Sigmoid colon (tissue), 7 donors: ENCODE measurements around the gene ADISSP. TPM values are rescaled to one million over a fixed set of nuclear protein-coding genes. Genes with fewer than 3 reads are reported as not detected.

Source experiments
- DNase-seq: peaks from one replicate; pipeline ENCODE4 v3.0.0-alpha.2; 2019
- H3K27ac ChIP-seq, 4 donors: fragments of 200-600 bp; sonication (generic); one replicate each; pipeline ENCODE4 v1.5.1; 2016 to 2019; ENCODE audit warnings: mild to moderate bottlenecking in 1 of 4
- H3K27me3 ChIP-seq, 3 donors: fragments of 200-600 bp; sonication (generic); one replicate each; pipeline ENCODE4 v1.5.1; 2019; ENCODE audit warnings: mild to moderate bottlenecking in 1 of 3
- H3K36me3 ChIP-seq, 4 donors: fragments of 200-600 bp; sonication (generic); one replicate each; pipeline ENCODE4 v1.5.1; 2016 to 2019
- H3K4me1 ChIP-seq, 4 donors: fragments of 200-600 bp; sonication (generic); one replicate each; pipeline ENCODE4 v1.5.1; 2017 to 2019
- H3K4me3 ChIP-seq, 4 donors: fragments of 200-600 bp; sonication (generic); one replicate each; pipeline ENCODE4 v1.5.1; 2017 to 2019; ENCODE audit warnings: mild to moderate bottlenecking in 2 of 4, moderate library complexity in 1 of 4
- H3K9me3 ChIP-seq, 4 donors: fragments of 200-600 bp in 3 of 4; sonication (generic) in 3 of 4; one replicate each; pipeline versions ENCODE4 v1.5.1 to v1.6.1; 2013 to 2019
- EP300 ChIP-seq, 4 donors: sonication (generic); formaldehyde crosslinking; IDR thresholded peaks; one replicate each; pipeline ENCODE4 v1.6.1; 2017; ENCODE audit warnings: antibody characterized with exemption in 4 of 4
- POLR2A ChIP-seq, 2 donors: fragments of 450-650 bp; IDR thresholded peaks; one replicate each; pipeline ENCODE4 v1.6.1; 2016; ENCODE audit warnings: antibody characterized with exemption in 2 of 2, mild to moderate bottlenecking in 2 of 2, moderate library complexity in 2 of 2
- POLR2AphosphoS5 ChIP-seq, 4 donors: sonication (generic); formaldehyde crosslinking; IDR thresholded peaks; one replicate each; pipeline ENCODE4 v1.6.1; 2017; ENCODE audit warnings: antibody characterized with exemption in 4 of 4
- WGBS, 2 donors: extraction: QIAGEN DNeasy Blood & Tissue Kit; methylation state at CpG; one replicate each; pipeline ENCODE4 v1.1.7; 2013; 5-methylcytosine and 5-hydroxymethylcytosine counted together
- intact Hi-C: fragments of 100-400 bp; cut with DNase I; formaldehyde crosslinking; loops from one replicate; pipeline ENCODE4 v1.15.1; 2023
- polyA plus RNA-seq, 3 donors: library from polyadenylated mRNA; stranded (reverse); fragments of 200-250 nt; gene quantifications; one replicate each; pipeline ENCODE4 v1.2.3, GENCODE V29; 2013
- total RNA-seq, 4 donors: library from RNA; depleted of rRNA; stranded (reverse); fragments of >200 nt; gene quantifications; one replicate each; pipeline ENCODE4 v1.1.0, GENCODE V29; 2016
- TF ChIP-seq, protein P1 (sequence below), 4 experiments: fragments of 450-650 bp in 3 of 4; fragments of 200-600 bp in 1 of 4; IDR thresholded peaks; one replicate each; pipeline ENCODE4 v1.5.1; 2016 to 2019; ENCODE audit warnings: antibody characterized with exemption in 4 of 4, mild to moderate bottlenecking in 3 of 4, moderate library complexity in 2 of 4
- donor health status: healthy with polysubstance abuse.
- donor health status: Bipolar disorder and iron deficiency.
- donor health status: healthy.

Gene ADISSP
- total and polyA plus RNA-seq, 7 donors = 15.7 to 116 (median 53.2) TPM

- intact Hi-C loops = no loop called here
- 43 to 57% methylated on average over 6 of the region's 6 CpGs for WGBS, 2 donors
Observed at GRCh38 chr20:3720626-3721025, 46.9 kb downstream of the ADISSP start.

DNA sequence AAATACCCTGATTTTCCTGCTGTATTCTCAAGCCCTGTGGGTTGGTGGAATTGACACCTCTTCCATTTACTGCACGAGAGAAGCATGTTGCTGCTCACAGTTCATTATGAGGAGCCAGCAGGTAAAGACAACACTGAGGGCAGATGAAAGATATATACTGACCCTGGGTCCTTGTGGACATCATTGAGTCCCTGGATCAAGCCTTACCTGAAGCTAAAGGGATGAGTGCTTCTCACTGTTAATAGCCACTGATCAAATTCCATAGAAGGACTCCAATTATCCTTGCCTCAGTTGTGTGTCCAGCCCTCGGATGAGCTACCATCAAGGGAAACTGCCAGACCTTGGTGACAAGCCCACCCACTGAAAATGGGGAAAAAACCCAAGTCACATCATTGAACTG is 47.5 kb downstream of the ADISSP start:
- WGBS, 2 donors = 80 to 81% methylated on average over 2 of the region's 2 CpGs
- Histone ChIP-seq H3K4me3 (no peak overlapping the region), H3K36me3 (no peaks in the 10 kb centered on the region), H3K27ac (no peak overlapping the region), H3K27me3 (no peaks in the 10 kb centered on the region), H3K4me1 (no peaks in the 10 kb centered on the region), H3K9me3 (no peaks in the 10 kb centered on the region)
- no peak for TF ChIP-seq EP300 (IDR thresholded peaks at IDR 0.05)
- intact Hi-C loops = no loop called here
- no peak for DNase-seq

More at GRCh38 chr20:3720626-3721025, 46.9 kb downstream of the ADISSP start:
- DNase-seq = no peak
- Histone ChIP-seq H3K4me3 (no peak overlapping the region), H3K9me3 (no peaks in the 10 kb centered on the region), H3K27ac (no peak overlapping the region), H3K4me1 (no peaks in the 10 kb centered on the region), H3K36me3 (no peaks in the 10 kb centered on the region), H3K27me3 (no peaks in the 10 kb centered on the region)
- TF ChIP-seq POLR2A (IDR thresholded peaks at IDR 0.05) (no peak), EP300 (IDR thresholded peaks at IDR 0.05) (no peak)

- 68 to 88% methylated on average over 4 of the region's 4 CpGs for WGBS, 2 donors
Observed at GRCh38 chr20:3719046-3719445, 48.5 kb downstream of the ADISSP start.

DNA sequence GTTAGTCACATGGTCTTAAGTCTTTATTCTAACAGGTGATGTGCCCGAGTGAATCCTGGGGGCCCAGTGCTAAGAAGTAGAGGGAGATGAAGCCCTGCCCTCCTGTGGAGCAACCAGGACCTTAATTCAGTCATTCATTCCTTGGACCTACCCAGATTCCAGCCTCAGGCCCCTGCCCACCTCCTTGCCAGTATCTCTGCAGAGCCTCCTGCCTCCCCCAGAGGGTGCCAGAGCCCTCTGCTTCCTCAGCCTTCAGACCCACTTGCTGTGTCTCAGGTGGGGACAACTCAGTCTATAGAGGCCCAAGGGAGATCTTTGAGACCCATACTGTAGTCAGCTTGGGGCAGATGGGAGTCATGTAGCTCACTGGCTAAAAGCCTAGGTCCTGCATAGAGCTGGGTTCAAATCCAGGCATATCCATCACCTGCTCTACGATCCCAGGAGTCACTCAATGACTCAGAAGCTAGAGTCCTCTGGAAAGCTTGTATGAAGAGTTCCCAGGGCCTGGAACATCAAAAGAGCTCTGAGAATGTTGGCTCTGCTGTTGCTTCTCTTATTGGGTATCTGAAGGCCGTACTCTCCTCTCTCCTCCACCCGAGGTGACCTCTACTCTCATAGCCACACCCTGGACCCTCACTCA is 51.2 kb downstream of the ADISSP start:
- Histone ChIP-seq H3K9me3 (no peaks in the 10 kb centered on the region), H3K27me3 (no peaks in the 10 kb centered on the region), H3K4me1 (peaks cover 0 to under 1% (median 0%) of the 10 kb centered on the region in 4 donors), H3K27ac (no peak overlapping the region), H3K36me3 (no peaks in the 10 kb centered on the region), H3K4me3 (no peak overlapping the region)
- WGBS, 2 donors = 55 to 65% methylated on average over 4 of the region's 4 CpGs
- TF ChIP-seq POLR2AphosphoS5 (IDR thresholded peaks at IDR 0.05) (no peak), EP300 (IDR thresholded peaks at IDR 0.05) (no peak), POLR2A (IDR thresholded peaks at IDR 0.05) (no peak)
- TF ChIP-seq, protein P1, sequence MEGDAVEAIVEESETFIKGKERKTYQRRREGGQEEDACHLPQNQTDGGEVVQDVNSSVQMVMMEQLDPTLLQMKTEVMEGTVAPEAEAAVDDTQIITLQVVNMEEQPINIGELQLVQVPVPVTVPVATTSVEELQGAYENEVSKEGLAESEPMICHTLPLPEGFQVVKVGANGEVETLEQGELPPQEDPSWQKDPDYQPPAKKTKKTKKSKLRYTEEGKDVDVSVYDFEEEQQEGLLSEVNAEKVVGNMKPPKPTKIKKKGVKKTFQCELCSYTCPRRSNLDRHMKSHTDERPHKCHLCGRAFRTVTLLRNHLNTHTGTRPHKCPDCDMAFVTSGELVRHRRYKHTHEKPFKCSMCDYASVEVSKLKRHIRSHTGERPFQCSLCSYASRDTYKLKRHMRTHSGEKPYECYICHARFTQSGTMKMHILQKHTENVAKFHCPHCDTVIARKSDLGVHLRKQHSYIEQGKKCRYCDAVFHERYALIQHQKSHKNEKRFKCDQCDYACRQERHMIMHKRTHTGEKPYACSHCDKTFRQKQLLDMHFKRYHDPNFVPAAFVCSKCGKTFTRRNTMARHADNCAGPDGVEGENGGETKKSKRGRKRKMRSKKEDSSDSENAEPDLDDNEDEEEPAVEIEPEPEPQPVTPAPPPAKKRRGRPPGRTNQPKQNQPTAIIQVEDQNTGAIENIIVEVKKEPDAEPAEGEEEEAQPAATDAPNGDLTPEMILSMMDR (IDR thresholded peaks at IDR 0.05) = peak; percentile 28 to 71 (median 40)
- peak; percentile 73 for DNase-seq
- intact Hi-C loops = loop anchor here (5.0 to 10.0 kb wide), 2 partner anchors 66 to 152 kb away; partner anchors contain the start of gene SPEF1

More at GRCh38 chr20:3719046-3719445, 48.5 kb downstream of the ADISSP start:
- Histone ChIP-seq H3K27ac (no peak overlapping the region), H3K27me3 (no peaks in the 10 kb centered on the region), H3K4me1 (no peaks in the 10 kb centered on the region), H3K9me3 (no peaks in the 10 kb centered on the region), H3K4me3 (no peak overlapping the region), H3K36me3 (no peaks in the 10 kb centered on the region)
- intact Hi-C loops = loop anchor here (5.0 to 10.0 kb wide), 2 partner anchors 63 to 154 kb away; partner anchors contain the start of gene SPEF1
- TF ChIP-seq EP300 (IDR thresholded peaks at IDR 0.05) = no peak
- TF ChIP-seq POLR2AphosphoS5 (IDR thresholded peaks at IDR 0.05) = no peak
- TF ChIP-seq, protein P1 (IDR thresholded peaks at IDR 0.05) = no peak
- no peak for TF ChIP-seq POLR2A (IDR thresholded peaks at IDR 0.05)
- DNase-seq = no peak

DNA sequence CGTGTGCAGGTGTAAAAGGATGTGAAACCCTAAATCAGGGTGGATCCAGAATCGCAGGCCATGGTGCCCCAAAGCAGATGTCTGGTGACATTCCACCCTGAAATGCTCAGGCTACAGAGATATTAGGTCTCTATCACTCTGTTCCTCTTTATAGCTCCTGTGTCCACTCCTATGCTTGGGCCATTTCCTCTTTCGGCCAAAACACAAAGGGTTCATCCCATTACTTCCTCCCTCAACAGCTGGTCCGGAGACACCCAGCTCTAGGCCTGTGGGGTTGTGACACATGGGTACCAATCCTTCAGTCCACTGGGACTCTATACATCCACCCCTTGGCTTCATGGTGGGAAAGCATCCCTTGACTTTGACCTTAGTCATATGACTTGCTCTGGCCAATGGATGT is 53.5 kb downstream of the ADISSP start:
- intact Hi-C loops = loop anchor here (10.0 kb wide), 1 partner anchor 149 kb away; no protein-coding TSS in a partner anchor
- no peak for DNase-seq
- H3K27ac ChIP-seq = no peak overlapping the region
- 80 to 86% methylated on average over 4 of the region's 4 CpGs for WGBS, 2 donors
- no peak overlapping the region for H3K4me3 ChIP-seq
- TF ChIP-seq, protein P1 (IDR thresholded peaks at IDR 0.05) = no peak
- TF ChIP-seq POLR2A (IDR thresholded peaks at IDR 0.05) (no peak), POLR2AphosphoS5 (IDR thresholded peaks at IDR 0.05) (peak in 1 of 4 donors; percentile 14), EP300 (IDR thresholded peaks at IDR 0.05) (no peak)
- no peaks in the 10 kb centered on the region for H3K36me3 ChIP-seq
- no peaks in the 10 kb centered on the region for H3K27me3 ChIP-seq
- peaks cover 0 to 12% (median 10%) of the 10 kb centered on the region in 4 donors for H3K4me1 ChIP-seq
- no peaks in the 10 kb centered on the region for H3K9me3 ChIP-seq
